ENCODE data around the gene PAQR4. TPM values are rescaled to one million over a fixed set of nuclear protein-coding genes. Genes with fewer than 3 reads are reported as not detected.

The PAQR4 gene
- total RNA-seq, 1 donor from 2014 or later, result 11.1 TPM

GRCh38 chr16:3007957-3008689, 39.0 kb downstream of the PAQR4 start:
- no peak for ATAC-seq

GRCh38 chr16:3008690-3009037, 39.5 kb downstream of the PAQR4 start:
- no peak for ATAC-seq

GRCh38 chr16:3009568-3010390, 40.6 kb downstream of the PAQR4 start:
- ATAC-seq, result peak; percentile 23

GRCh38 chr16:3010510-3010909, 41.4 kb downstream of the PAQR4 start:
- ATAC-seq, result no peak

GRCh38 chr16:3012246-3012645, 43.1 kb downstream of the PAQR4 start:
- no peak for ATAC-seq

GRCh38 chr16:3012828-3013420, 43.8 kb downstream of the PAQR4 start, which contains the start of gene CLDN9:
CLDN9 (plus strand) TSS chr16:3012923; CDS start chr16:3013363, 440 bp downstream.
- ATAC-seq, result peak; percentile 25

- ATAC-seq, result no peak
These were observed 44.4 kb downstream of the PAQR4 start for GRCh38 chr16:3013491-3013951.

- no peak for ATAC-seq
These were observed 45.0 kb downstream of the PAQR4 start for GRCh38 chr16:3013998-3014690.

- no peak for ATAC-seq
These were observed 45.8 kb downstream of the PAQR4 start for GRCh38 chr16:3014971-3015370.

GRCh38 chr16:3015865-3016521, 46.8 kb downstream of the PAQR4 start:
- no peak for ATAC-seq

GRCh38 chr16:3017344-3017743, 48.2 kb downstream of the PAQR4 start:
- ATAC-seq, result no peak

GRCh38 chr16:3017794-3018506, 48.8 kb downstream of the PAQR4 start, which contains the start of gene CLDN6:
CLDN6 (minus strand) TSS chr16:3018183; CDS start chr16:3016021, 2,162 bp downstream.
- no peak for ATAC-seq

- no peak for ATAC-seq
These were observed 50.6 kb downstream of the PAQR4 start for GRCh38 chr16:3019594-3020246.

GRCh38 chr16:3020247-3020603, 51.1 kb downstream of the PAQR4 start, which contains the start of gene TNFRSF12A:
TNFRSF12A (plus strand) TSS chr16:3020368; CDS start chr16:3020398, 30 bp downstream.
- ATAC-seq, result peak; percentile 20

GRCh38 chr16:3020604-3021448, 51.7 kb downstream of the PAQR4 start:
- peak; percentile 35 for ATAC-seq

GRCh38 chr16:3021449-3022207, 52.5 kb downstream of the PAQR4 start:
- ATAC-seq, result peak; percentile 51

- ATAC-seq, result peak; percentile 51
These were observed 53.1 kb downstream of the PAQR4 start for GRCh38 chr16:3022208-3022683.

GRCh38 chr16:3022684-3023414, 53.7 kb downstream of the PAQR4 start:
- no peak for ATAC-seq

Data from esophagus mucosa (tissue), 1 donor.